IPS-18a (cell line): ENCODE results near the gene USP9X.
"Not testable (repeated sequence)": the region's sequence is repeated elsewhere in the genome, so short reads cannot be mapped to it uniquely, and the experiment has no call there.

ENCODE experiments used
- H3K27ac ChIP-seq: one replicate; pipeline ENCODE4 v1.5.1; 2013; ENCODE audit warnings: low read length
- H3K27me3 ChIP-seq: one replicate; pipeline ENCODE4 v1.6.1; 2013; ENCODE audit warnings: mild to moderate bottlenecking, low read length; ENCODE audit not compliant: control insufficient read depth, insufficient read depth
- H3K36me3 ChIP-seq: one replicate; pipeline ENCODE4 v1.6.1; 2013; ENCODE audit warnings: low read depth, low read length; ENCODE audit not compliant: control insufficient read depth
- H3K4me1 ChIP-seq: one replicate; pipeline ENCODE4 v1.6.1; 2013; ENCODE audit warnings: low read depth, low read length; ENCODE audit not compliant: control insufficient read depth
- H3K4me3 ChIP-seq: one replicate; pipeline ENCODE4 v1.5.1; 2013; ENCODE audit warnings: low read length
- H3K9ac ChIP-seq: one replicate; pipeline ENCODE4 v1.6.1; 2013; ENCODE audit warnings: mild to moderate bottlenecking, low read length, moderate library complexity
- H3K9me3 ChIP-seq: one replicate; pipeline ENCODE4 v1.6.1; 2013; ENCODE audit warnings: low read depth, low read length; ENCODE audit not compliant: control insufficient read depth

USP9X gene

GRCh38 chrX:41108463-41109205, 23.4 kb downstream of the USP9X start:
- Histone ChIP-seq H3K9me3 (no peaks in the 10 kb centered on the region), H3K36me3 (no peaks in the 10 kb centered on the region), H3K4me3 (peak overlapping the region; percentile 43), H3K9ac (peak overlapping the region; percentile 1), H3K4me1 (peaks cover 51% of the 10 kb centered on the region), H3K27ac (peak overlapping the region; percentile 32), H3K27me3 (no peaks in the 10 kb centered on the region)

- no peak overlapping the region for H3K27ac ChIP-seq
Measured at GRCh38 chrX:41110801-41111625, 25.8 kb downstream of the USP9X start.

GRCh38 chrX:41115104-41115425, 29.8 kb downstream of the USP9X start:
- H3K9me3 ChIP-seq, H3K4me3 ChIP-seq, H3K27me3 ChIP-seq, H3K27ac ChIP-seq, H3K9ac ChIP-seq, H3K36me3 ChIP-seq: not testable (repeated sequence)
- H3K4me1 ChIP-seq = peaks cover 45% of the 10 kb centered on the region

More at GRCh38 chrX:41110801-41111625, 25.8 kb downstream of the USP9X start:
- Histone ChIP-seq H3K4me3 (peak overlapping the region; percentile 18), H3K36me3 (no peaks in the 10 kb centered on the region), H3K9ac (no peak overlapping the region), H3K4me1 (peaks cover 57% of the 10 kb centered on the region), H3K9me3 (no peaks in the 10 kb centered on the region), H3K27me3 (no peaks in the 10 kb centered on the region)

- Histone ChIP-seq H3K4me3 (no peak overlapping the region), H3K9ac (no peak overlapping the region), H3K4me1 (peaks cover 35% of the 10 kb centered on the region), H3K9me3 (no peaks in the 10 kb centered on the region), H3K27me3 (no peaks in the 10 kb centered on the region), H3K27ac (no peak overlapping the region), H3K36me3 (no peaks in the 10 kb centered on the region)
Measured at GRCh38 chrX:41116948-41117347, 31.7 kb downstream of the USP9X start.

- no peak overlapping the region for H3K9ac ChIP-seq
- H3K36me3 ChIP-seq = no peaks in the 10 kb centered on the region
- peaks cover 29% of the 10 kb centered on the region for H3K4me1 ChIP-seq
- no peak overlapping the region for H3K27ac ChIP-seq
- H3K9me3 ChIP-seq = no peaks in the 10 kb centered on the region
- H3K4me3 ChIP-seq = no peak overlapping the region
- no peaks in the 10 kb centered on the region for H3K27me3 ChIP-seq
Measured at GRCh38 chrX:41118156-41118555, 32.9 kb downstream of the USP9X start.

GRCh38 chrX:41119803-41120202, 34.6 kb downstream of the USP9X start:
- Histone ChIP-seq H3K27me3 (no peaks in the 10 kb centered on the region), H3K9ac (no peak overlapping the region), H3K27ac (no peak overlapping the region), H3K4me3 (no peak overlapping the region), H3K9me3 (no peaks in the 10 kb centered on the region), H3K36me3 (peaks cover 4% of the 10 kb centered on the region), H3K4me1 (peaks cover 26% of the 10 kb centered on the region)

- H3K9me3 ChIP-seq = no peaks in the 10 kb centered on the region
- peaks cover 11% of the 10 kb centered on the region for H3K4me1 ChIP-seq
- no peak overlapping the region for H3K27ac ChIP-seq
- H3K9ac ChIP-seq = no peak overlapping the region
- H3K36me3 ChIP-seq = peaks cover 11% of the 10 kb centered on the region
- no peak overlapping the region for H3K4me3 ChIP-seq
- no peaks in the 10 kb centered on the region for H3K27me3 ChIP-seq
Measured at GRCh38 chrX:41121766-41122165, 36.5 kb downstream of the USP9X start.

- Histone ChIP-seq H3K9ac (no peak overlapping the region), H3K9me3 (no peaks in the 10 kb centered on the region), H3K4me1 (peaks cover 9% of the 10 kb centered on the region), H3K27me3 (no peaks in the 10 kb centered on the region), H3K4me3 (no peak overlapping the region), H3K27ac (no peak overlapping the region), H3K36me3 (peaks cover 19% of the 10 kb centered on the region)
Measured at GRCh38 chrX:41122664-41123257, 37.5 kb downstream of the USP9X start.

- Histone ChIP-seq H3K27me3 (no peaks in the 10 kb centered on the region), H3K4me1 (no peaks in the 10 kb centered on the region), H3K36me3 (peaks cover 47% of the 10 kb centered on the region), H3K4me3 (no peak overlapping the region), H3K27ac (no peak overlapping the region), H3K9ac (no peak overlapping the region), H3K9me3 (no peaks in the 10 kb centered on the region)
Measured at GRCh38 chrX:41127477-41128192, 42.4 kb downstream of the USP9X start.

GRCh38 chrX:41128955-41129354, 43.7 kb downstream of the USP9X start:
- Histone ChIP-seq H3K9me3 (no peaks in the 10 kb centered on the region), H3K27me3 (no peaks in the 10 kb centered on the region), H3K9ac (no peak overlapping the region), H3K4me1 (no peaks in the 10 kb centered on the region), H3K36me3 (peaks cover 54% of the 10 kb centered on the region), H3K4me3 (no peak overlapping the region), H3K27ac (no peak overlapping the region)

GRCh38 chrX:41131766-41132165, 46.5 kb downstream of the USP9X start:
- H3K9me3 ChIP-seq = no peaks in the 10 kb centered on the region
- no peaks in the 10 kb centered on the region for H3K27me3 ChIP-seq
- H3K9ac ChIP-seq = no peak overlapping the region
- H3K27ac ChIP-seq = no peak overlapping the region
- H3K4me1 ChIP-seq = no peaks in the 10 kb centered on the region
- H3K36me3 ChIP-seq = peaks cover 59% of the 10 kb centered on the region
- no peak overlapping the region for H3K4me3 ChIP-seq
